GM12875 (cell line): ENCODE data around the gene MAPKAP1.

Experiments
- H3K4me3 ChIP-seq: one replicate; pipeline ENCODE4 v1.5.1; 2011; ENCODE audit warnings: low read depth, low read length, control low read depth
- CTCF ChIP-seq: IDR thresholded peaks from 2 replicates; pipeline ENCODE4 v1.5.1; 2011; ENCODE audit warnings: low read depth, mild to moderate bottlenecking, control low read depth, inconsistent platforms, low read length, moderate library complexity, borderline replicate concordance; ENCODE audit not compliant: insufficient read depth

The MAPKAP1 gene

GRCh38 chr9:125532412-125532811 is 174.6 kb downstream of the MAPKAP1 start:
- TF ChIP-seq CTCF: no peak
- H3K4me3 ChIP-seq: no peak overlapping the region

- TF ChIP-seq CTCF: no peak
- H3K4me3 ChIP-seq: no peak overlapping the region
Measured at GRCh38 chr9:125529589-125530515, 177.2 kb downstream of the MAPKAP1 start.

GRCh38 chr9:125529107-125529506 is 177.9 kb downstream of the MAPKAP1 start:
- no peak overlapping the region for H3K4me3 ChIP-seq
- no peak for TF ChIP-seq CTCF

GRCh38 chr9:125527471-125528002 is 179.5 kb downstream of the MAPKAP1 start:
- TF ChIP-seq CTCF: no peak
- H3K4me3 ChIP-seq: no peak overlapping the region

- H3K4me3 ChIP-seq: no peak overlapping the region
- TF ChIP-seq CTCF: no peak
Measured at GRCh38 chr9:125525921-125526631, 180.9 kb downstream of the MAPKAP1 start.

GRCh38 chr9:125524583-125525355 is 182.2 kb downstream of the MAPKAP1 start:
- no peak overlapping the region for H3K4me3 ChIP-seq
- TF ChIP-seq CTCF: no peak
